ENCODE measurements around the gene EPHB2. TPM values are rescaled to one million over a fixed set of nuclear protein-coding genes. Genes with fewer than 3 reads are reported as not detected.

The EPHB2 gene
- total RNA-seq, 1 experiment from 2014 or later: 0.45 TPM

DNA sequence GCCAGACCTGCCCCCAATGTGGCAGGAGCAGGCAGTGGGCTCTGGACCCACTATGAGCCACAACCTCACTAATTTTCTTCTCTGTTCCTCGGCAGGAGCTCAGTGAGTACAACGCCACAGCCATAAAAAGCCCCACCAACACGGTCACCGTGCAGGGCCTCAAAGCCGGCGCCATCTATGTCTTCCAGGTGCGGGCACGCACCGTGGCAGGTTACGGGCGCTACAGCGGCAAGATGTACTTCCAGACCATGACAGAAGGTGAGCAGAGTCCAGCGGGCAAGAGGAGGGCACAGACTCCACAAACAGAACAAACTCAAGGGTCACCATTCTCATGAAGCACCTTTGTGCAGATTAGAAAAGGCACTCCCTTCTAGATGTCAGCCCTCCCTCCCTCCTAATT, 182.2 kb downstream of the EPHB2 start:
- no peak overlapping the region for H3K4me3 ChIP-seq (ENCODE audit: low read length)
- no peaks in the 10 kb centered on the region for H3K27me3 ChIP-seq (ENCODE audit: low read length)
- H3K36me3 ChIP-seq (ENCODE audit: insufficient read depth, low read length): no peaks in the 10 kb centered on the region
- H3K9me3 ChIP-seq (ENCODE audit: low read length): no peaks in the 10 kb centered on the region
- no peak overlapping the region for H3K27ac ChIP-seq (ENCODE audit: low read length)
- no peak overlapping the region for H2AFZ ChIP-seq (ENCODE audit: low read length)
- H4K20me1 ChIP-seq (ENCODE audit: insufficient read depth, low read depth, low read length): no peaks in the 10 kb centered on the region
- DNase-seq: no peak
- no peaks in the 10 kb centered on the region for H3K79me2 ChIP-seq (ENCODE audit: low read length)
- H3K9me2 ChIP-seq (replicated peaks; ENCODE audit: insufficient read depth, low read length): no peaks in the 10 kb centered on the region
- H3K4me2 ChIP-seq (ENCODE audit: low read depth, low read length, poor library complexity, severe bottlenecking): no peak overlapping the region
- no peaks in the 10 kb centered on the region for H3K4me1 ChIP-seq (ENCODE audit: low read length)
- no peak overlapping the region for H3K9ac ChIP-seq (ENCODE audit: low read length)

DNA sequence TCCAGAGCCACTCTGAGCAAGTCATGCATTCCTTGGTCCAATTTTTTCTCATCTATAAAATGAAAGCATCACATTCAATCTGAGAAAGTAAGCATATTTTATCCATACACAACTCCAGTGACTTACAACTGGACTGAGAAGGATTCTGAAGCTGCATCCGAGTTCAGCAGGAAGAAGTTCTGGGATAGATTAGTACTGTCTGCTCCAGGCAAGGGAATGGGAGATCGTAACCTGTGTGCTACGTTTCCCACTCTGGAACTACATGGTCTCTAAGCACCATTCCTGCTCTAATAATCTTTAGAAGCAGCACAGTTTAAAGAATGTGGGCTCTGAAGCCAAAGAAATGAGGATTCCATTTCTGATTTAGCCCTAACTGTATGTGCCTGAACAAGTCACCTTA, 182.7 kb downstream of the EPHB2 start:
- H3K9me2 ChIP-seq (replicated peaks; ENCODE audit: insufficient read depth, low read length): no peaks in the 10 kb centered on the region
- no peak overlapping the region for H2AFZ ChIP-seq (ENCODE audit: low read length)
- H3K9ac ChIP-seq (ENCODE audit: low read length): no peak overlapping the region
- H3K4me2 ChIP-seq (ENCODE audit: low read depth, low read length, poor library complexity, severe bottlenecking): no peak overlapping the region
- H3K79me2 ChIP-seq (ENCODE audit: low read length): no peaks in the 10 kb centered on the region
- no peak for DNase-seq
- H3K4me1 ChIP-seq (ENCODE audit: low read length): no peaks in the 10 kb centered on the region
- no peaks in the 10 kb centered on the region for H3K27me3 ChIP-seq (ENCODE audit: low read length)
- H3K36me3 ChIP-seq (ENCODE audit: insufficient read depth, low read length): no peaks in the 10 kb centered on the region
- H4K20me1 ChIP-seq (ENCODE audit: insufficient read depth, low read depth, low read length): no peaks in the 10 kb centered on the region
- no peak overlapping the region for H3K27ac ChIP-seq (ENCODE audit: low read length)
- no peaks in the 10 kb centered on the region for H3K9me3 ChIP-seq (ENCODE audit: low read length)
- no peak overlapping the region for H3K4me3 ChIP-seq (ENCODE audit: low read length)

DNA sequence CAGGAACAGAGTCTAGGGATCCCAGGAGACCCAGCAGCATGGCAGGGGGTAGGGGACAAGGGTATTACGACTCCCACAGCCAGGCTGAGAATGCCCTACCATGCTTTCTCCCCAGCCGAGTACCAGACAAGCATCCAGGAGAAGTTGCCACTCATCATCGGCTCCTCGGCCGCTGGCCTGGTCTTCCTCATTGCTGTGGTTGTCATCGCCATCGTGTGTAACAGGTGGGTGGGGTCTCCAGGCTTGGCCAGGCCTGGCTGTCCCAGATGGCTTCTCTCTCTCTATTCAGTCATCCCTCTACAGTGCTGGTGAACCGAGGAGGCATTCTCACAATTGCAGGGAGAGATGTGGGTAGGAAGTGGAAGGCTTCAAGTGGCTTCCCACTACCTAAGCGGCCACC, 184.7 kb downstream of the EPHB2 start:
- H3K4me2 ChIP-seq (ENCODE audit: low read depth, low read length, poor library complexity, severe bottlenecking): no peak overlapping the region
- no peaks in the 10 kb centered on the region for H3K36me3 ChIP-seq (ENCODE audit: insufficient read depth, low read length)
- no peaks in the 10 kb centered on the region for H4K20me1 ChIP-seq (ENCODE audit: insufficient read depth, low read depth, low read length)
- no peaks in the 10 kb centered on the region for H3K27me3 ChIP-seq (ENCODE audit: low read length)
- no peak overlapping the region for H2AFZ ChIP-seq (ENCODE audit: low read length)
- H3K4me1 ChIP-seq (ENCODE audit: low read length): no peaks in the 10 kb centered on the region
- H3K9ac ChIP-seq (ENCODE audit: low read length): no peak overlapping the region
- no peaks in the 10 kb centered on the region for H3K79me2 ChIP-seq (ENCODE audit: low read length)
- H3K27ac ChIP-seq (ENCODE audit: low read length): no peak overlapping the region
- no peaks in the 10 kb centered on the region for H3K9me2 ChIP-seq (replicated peaks; ENCODE audit: insufficient read depth, low read length)
- H3K9me3 ChIP-seq (ENCODE audit: low read length): no peaks in the 10 kb centered on the region
- DNase-seq: no peak
- no peak overlapping the region for H3K4me3 ChIP-seq (ENCODE audit: low read length)

DNA sequence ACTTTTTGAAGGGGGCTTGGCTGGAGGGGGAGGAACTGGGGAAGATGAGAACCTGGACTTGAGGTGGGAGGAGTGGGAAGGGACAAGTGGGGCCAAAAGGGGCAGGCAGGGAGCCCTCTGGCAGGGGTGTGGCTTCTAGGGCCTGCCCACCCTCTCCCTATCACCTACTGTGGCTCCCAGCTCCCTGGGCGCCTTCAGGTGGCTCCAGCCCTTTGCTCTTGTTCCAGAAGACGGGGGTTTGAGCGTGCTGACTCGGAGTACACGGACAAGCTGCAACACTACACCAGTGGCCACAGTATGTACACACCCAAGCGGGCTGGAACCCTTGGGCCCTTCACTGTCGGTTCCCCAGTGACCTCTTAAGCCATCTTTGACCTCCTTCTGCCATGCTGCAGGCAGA, 185.5 kb downstream of the EPHB2 start:
- no peaks in the 10 kb centered on the region for H3K79me2 ChIP-seq (ENCODE audit: low read length)
- H3K9me2 ChIP-seq (replicated peaks; ENCODE audit: insufficient read depth, low read length): no peaks in the 10 kb centered on the region
- no peak overlapping the region for H3K27ac ChIP-seq (ENCODE audit: low read length)
- H3K4me1 ChIP-seq (ENCODE audit: low read length): no peaks in the 10 kb centered on the region
- no peak for DNase-seq
- no peaks in the 10 kb centered on the region for H4K20me1 ChIP-seq (ENCODE audit: insufficient read depth, low read depth, low read length)
- no peak overlapping the region for H3K4me3 ChIP-seq (ENCODE audit: low read length)
- no peak overlapping the region for H2AFZ ChIP-seq (ENCODE audit: low read length)
- no peak overlapping the region for H3K4me2 ChIP-seq (ENCODE audit: low read depth, low read length, poor library complexity, severe bottlenecking)
- H3K9me3 ChIP-seq (ENCODE audit: low read length): no peaks in the 10 kb centered on the region
- no peaks in the 10 kb centered on the region for H3K27me3 ChIP-seq (ENCODE audit: low read length)
- no peaks in the 10 kb centered on the region for H3K36me3 ChIP-seq (ENCODE audit: insufficient read depth, low read length)
- H3K9ac ChIP-seq (ENCODE audit: low read length): no peak overlapping the region

DNA sequence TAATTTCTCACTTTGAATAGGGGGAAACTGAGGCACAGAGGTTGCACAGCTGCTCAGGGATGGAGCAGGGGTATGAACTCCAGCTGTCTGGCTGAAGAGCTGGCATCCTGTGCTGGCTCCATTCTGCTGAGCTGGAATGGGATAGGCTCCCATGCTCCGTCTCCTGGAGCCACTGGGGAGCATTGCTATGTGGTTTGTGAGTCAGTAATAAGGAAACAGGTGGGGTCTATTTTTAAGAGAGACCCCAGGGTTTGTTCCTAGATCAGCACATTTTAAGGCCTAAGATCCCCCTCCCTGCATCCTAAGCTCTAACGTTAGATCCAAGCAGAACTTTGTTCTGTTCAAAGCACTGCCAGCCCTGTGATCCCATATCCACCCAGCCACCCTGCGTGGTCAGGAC, 189.8 kb downstream of the EPHB2 start:
- Histone ChIP-seq H3K79me2 (ENCODE audit: low read length) (no peaks in the 10 kb centered on the region), H2AFZ (ENCODE audit: low read length) (no peak overlapping the region), H3K27ac (ENCODE audit: low read length) (no peak overlapping the region), H3K4me2 (ENCODE audit: low read depth, low read length, poor library complexity, severe bottlenecking) (no peak overlapping the region), H3K9me2 (replicated peaks; ENCODE audit: insufficient read depth, low read length) (no peaks in the 10 kb centered on the region), H3K4me1 (ENCODE audit: low read length) (no peaks in the 10 kb centered on the region), H3K36me3 (ENCODE audit: insufficient read depth, low read length) (no peaks in the 10 kb centered on the region), H3K27me3 (ENCODE audit: low read length) (no peaks in the 10 kb centered on the region), H3K4me3 (ENCODE audit: low read length) (no peak overlapping the region), H4K20me1 (ENCODE audit: insufficient read depth, low read depth, low read length) (no peaks in the 10 kb centered on the region), H3K9ac (ENCODE audit: low read length) (no peak overlapping the region), H3K9me3 (ENCODE audit: low read length) (no peaks in the 10 kb centered on the region)
- DNase-seq: no peak

DNA sequence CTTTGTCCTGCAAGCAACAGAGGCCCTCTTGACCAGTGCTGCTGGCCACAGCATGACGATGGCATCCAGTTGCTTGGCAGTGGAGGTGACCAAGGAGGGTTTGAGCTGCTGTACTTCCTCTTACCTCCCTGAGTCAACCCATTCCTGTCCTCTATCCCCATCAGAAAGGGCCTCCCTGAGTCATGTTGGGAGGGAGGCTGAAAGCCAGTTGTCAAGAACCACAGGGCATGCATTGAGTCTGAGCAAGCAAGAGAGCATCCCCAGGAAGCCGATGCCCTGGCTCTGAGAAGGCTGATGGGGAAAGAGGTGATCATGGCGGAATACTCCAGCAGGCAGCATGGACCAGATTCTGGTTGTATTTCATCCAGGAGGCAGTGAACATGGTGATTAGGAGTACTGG, 192.5 kb downstream of the EPHB2 start:
- Histone ChIP-seq H3K9me2 (replicated peaks; ENCODE audit: insufficient read depth, low read length) (no peaks in the 10 kb centered on the region), H3K9me3 (ENCODE audit: low read length) (no peaks in the 10 kb centered on the region), H4K20me1 (ENCODE audit: insufficient read depth, low read depth, low read length) (peaks cover 3% of the 10 kb centered on the region; the same call in 1 of the 2 replicates), H3K9ac (ENCODE audit: low read length) (no peak overlapping the region), H3K36me3 (ENCODE audit: insufficient read depth, low read length) (no peaks in the 10 kb centered on the region), H3K4me1 (ENCODE audit: low read length) (peaks cover 3% of the 10 kb centered on the region; the same call in 1 of the 2 replicates), H3K4me2 (ENCODE audit: low read depth, low read length, poor library complexity, severe bottlenecking) (no peak overlapping the region), H3K27ac (ENCODE audit: low read length) (no peak overlapping the region), H3K4me3 (ENCODE audit: low read length) (no peak overlapping the region), H3K27me3 (ENCODE audit: low read length) (no peaks in the 10 kb centered on the region), H2AFZ (ENCODE audit: low read length) (no peak overlapping the region), H3K79me2 (ENCODE audit: low read length) (no peaks in the 10 kb centered on the region)
- DNase-seq: no peak

DNA sequence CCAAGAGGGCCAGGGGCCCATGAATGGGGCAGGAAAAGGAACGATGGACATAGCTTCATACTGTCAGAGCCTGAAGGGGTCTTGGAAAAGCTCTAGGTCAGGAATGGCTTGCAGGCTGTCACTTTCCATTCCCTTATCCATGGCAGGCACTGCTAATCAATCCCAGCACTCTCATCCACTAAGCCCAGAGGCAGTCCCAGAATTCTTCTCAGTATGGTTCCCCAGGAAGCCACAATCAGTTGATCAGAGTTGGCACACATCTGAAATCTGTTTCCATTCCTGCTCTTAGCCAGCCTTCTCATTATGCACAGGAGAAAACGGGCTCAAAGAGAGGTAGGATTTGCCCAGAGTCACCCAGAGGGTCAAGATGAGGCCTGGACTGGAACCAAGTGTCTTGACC, 196.3 kb downstream of the EPHB2 start:
- Histone ChIP-seq H3K4me3 (ENCODE audit: low read length) (no peak overlapping the region), H3K4me2 (ENCODE audit: low read depth, low read length, poor library complexity, severe bottlenecking) (no peak overlapping the region), H2AFZ (ENCODE audit: low read length) (no peak overlapping the region), H3K9me2 (replicated peaks; ENCODE audit: insufficient read depth, low read length) (no peaks in the 10 kb centered on the region), H3K79me2 (ENCODE audit: low read length) (no peaks in the 10 kb centered on the region), H3K9ac (ENCODE audit: low read length) (no peak overlapping the region), H3K36me3 (ENCODE audit: insufficient read depth, low read length) (no peaks in the 10 kb centered on the region), H3K4me1 (ENCODE audit: low read length) (peaks cover 3% of the 10 kb centered on the region; the same call in 1 of the 2 replicates), H4K20me1 (ENCODE audit: insufficient read depth, low read depth, low read length) (peaks cover 3% of the 10 kb centered on the region; the same call in 1 of the 2 replicates), H3K27me3 (ENCODE audit: low read length) (no peaks in the 10 kb centered on the region), H3K27ac (ENCODE audit: low read length) (no peak overlapping the region), H3K9me3 (ENCODE audit: low read length) (no peaks in the 10 kb centered on the region)
- no peak for DNase-seq

DNA sequence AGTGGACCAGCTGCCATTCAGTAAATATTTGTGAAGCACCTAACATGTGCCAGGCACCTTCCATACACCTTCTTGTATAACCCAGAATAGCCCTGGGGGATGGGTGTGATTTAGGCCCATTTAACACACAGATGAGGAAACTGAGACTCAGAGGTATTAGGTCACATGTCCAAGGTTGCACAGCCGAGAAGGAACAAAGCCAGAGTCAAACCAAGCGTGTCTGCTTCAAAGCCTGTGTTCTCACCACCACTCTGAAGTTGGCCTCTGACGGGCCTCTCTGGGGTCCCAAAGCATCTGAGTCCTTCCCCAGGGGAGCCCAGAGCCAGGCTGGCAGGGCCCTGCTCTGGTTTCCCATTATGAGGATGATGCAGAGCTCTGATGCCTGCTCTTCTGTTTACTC, 196.9 kb downstream of the EPHB2 start:
- no peaks in the 10 kb centered on the region for H3K79me2 ChIP-seq (ENCODE audit: low read length)
- DNase-seq: no peak
- no peak overlapping the region for H3K27ac ChIP-seq (ENCODE audit: low read length)

More for the DNA sequence above, 196.9 kb downstream of the EPHB2 start:
- Histone ChIP-seq H3K9me3 (ENCODE audit: low read length) (no peaks in the 10 kb centered on the region), H3K9ac (ENCODE audit: low read length) (no peak overlapping the region), H3K4me1 (ENCODE audit: low read length) (peaks cover 3% of the 10 kb centered on the region; the same call in 1 of the 2 replicates), H2AFZ (ENCODE audit: low read length) (no peak overlapping the region), H3K36me3 (ENCODE audit: insufficient read depth, low read length) (no peaks in the 10 kb centered on the region), H3K9me2 (replicated peaks; ENCODE audit: insufficient read depth, low read length) (no peaks in the 10 kb centered on the region), H3K27me3 (ENCODE audit: low read length) (no peaks in the 10 kb centered on the region), H4K20me1 (ENCODE audit: insufficient read depth, low read depth, low read length) (peaks cover 3% of the 10 kb centered on the region; the same call in 1 of the 2 replicates), H3K4me2 (ENCODE audit: low read depth, low read length, poor library complexity, severe bottlenecking) (no peak overlapping the region), H3K4me3 (ENCODE audit: low read length) (no peak overlapping the region)

Data from Karpas-422 (cell line).